HG02759 (cell line): ENCODE data around the gene NFATC2IP.
"Not testable (repeated sequence)": the region's sequence is repeated elsewhere in the genome, so short reads cannot be mapped to it uniquely, and the experiment has no call there.

Experiments
- ATAC-seq: cut with Tn5 transposase; IDR thresholded peaks from one replicate; pipeline ENCODE4 v1.9.1; 2021; ENCODE audit warnings: mild to moderate bottlenecking, moderate library complexity; ENCODE audit not compliant: unreplicated experiment

Gene NFATC2IP

GRCh38 chr16:28990375-28991040 is 39.8 kb downstream of the NFATC2IP start:
- no peak for ATAC-seq

- no peak for ATAC-seq
Observed at GRCh38 chr16:28991687-28992086, 41.0 kb downstream of the NFATC2IP start.

DNA sequence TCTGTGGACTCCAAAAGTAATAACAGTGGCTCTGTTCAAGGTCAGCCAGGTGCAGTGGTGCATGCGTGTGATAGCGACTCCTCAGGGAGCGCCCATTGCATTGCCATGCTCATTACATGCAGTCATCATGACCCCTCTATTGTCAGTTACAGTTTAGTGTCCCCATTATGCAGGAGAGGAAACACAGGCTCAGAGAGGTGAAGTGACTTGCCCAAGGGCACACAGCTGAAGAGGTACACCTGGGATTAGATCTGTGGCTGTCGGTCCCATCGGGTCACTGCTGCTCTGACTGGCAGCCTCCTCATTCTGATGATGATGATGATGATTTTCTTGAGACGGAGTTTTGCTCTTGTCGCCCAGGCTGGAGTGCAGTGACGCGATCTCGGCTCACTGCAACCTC is 41.8 kb downstream of the NFATC2IP start:
- no peak for ATAC-seq

DNA sequence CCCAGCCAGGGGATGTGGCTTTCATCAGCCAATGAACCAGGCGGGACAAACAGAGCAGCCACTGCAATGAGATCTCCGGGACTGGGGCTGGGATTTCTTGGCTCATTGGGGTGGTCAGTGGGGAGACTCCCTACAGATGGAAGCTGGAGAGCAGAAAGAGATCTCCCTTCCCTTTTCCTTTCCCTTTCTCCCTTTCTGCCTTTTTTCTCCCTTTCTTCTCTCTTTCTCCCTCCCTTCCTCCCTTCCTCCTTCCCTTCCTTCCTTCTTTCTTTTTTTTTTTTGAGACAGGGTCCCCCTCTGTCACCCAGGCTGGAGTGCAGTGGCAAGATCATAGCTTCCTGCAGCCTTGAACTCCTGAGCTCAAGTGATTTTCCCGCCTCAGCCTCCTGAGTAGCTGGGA is 48.1 kb downstream of the NFATC2IP start:
- no peak for ATAC-seq

- ATAC-seq: no peak
Observed at GRCh38 chr16:28999577-28999976, 48.8 kb downstream of the NFATC2IP start.

GRCh38 chr16:29000019-29000418 is 49.3 kb downstream of the NFATC2IP start:
- ATAC-seq: no peak

- not testable (repeated sequence) for ATAC-seq
Observed at GRCh38 chr16:29004496-29005139, 53.9 kb downstream of the NFATC2IP start.

DNA sequence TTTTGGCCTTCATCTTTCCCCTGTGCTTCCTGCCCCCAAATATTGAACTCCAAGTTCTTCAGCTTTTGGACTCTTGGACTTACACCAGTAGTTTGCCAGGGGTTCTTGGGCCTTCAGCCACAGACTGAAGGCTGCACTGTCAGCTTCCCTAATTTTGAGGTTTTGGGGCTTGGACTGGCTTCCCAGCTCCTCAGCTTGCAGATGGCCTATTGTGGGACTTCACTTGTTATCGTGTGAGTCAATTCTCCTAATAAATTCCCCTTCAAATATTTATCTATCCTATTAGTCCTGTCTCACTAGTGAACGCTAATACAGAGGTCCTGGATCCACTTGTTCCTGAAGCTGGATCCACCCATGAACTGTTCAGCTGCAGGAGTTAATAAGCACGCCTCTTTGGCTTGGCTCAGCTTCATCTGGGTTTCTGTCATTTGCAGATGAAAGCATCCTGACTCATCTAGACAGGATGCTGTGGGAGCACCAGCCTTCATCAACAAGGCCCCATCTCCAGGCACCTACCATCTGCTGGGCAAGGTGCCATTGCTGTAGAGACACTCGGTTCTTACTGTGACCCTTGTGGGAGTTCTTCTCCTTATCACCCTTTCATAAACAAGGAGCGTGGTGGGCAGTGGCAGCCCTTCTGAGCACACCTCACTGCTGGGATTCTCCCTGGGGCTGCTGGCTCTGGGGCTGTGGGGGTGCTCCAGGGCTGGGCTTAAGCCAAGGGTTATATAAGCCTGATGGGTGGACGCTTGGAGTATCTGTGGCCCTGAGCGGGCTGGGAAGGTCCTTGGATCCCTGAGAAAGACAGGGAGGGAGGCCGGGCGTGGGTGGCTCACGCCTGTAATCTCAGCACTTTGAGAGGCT is 57.2 kb downstream of the NFATC2IP start:
- no peak for ATAC-seq

DNA sequence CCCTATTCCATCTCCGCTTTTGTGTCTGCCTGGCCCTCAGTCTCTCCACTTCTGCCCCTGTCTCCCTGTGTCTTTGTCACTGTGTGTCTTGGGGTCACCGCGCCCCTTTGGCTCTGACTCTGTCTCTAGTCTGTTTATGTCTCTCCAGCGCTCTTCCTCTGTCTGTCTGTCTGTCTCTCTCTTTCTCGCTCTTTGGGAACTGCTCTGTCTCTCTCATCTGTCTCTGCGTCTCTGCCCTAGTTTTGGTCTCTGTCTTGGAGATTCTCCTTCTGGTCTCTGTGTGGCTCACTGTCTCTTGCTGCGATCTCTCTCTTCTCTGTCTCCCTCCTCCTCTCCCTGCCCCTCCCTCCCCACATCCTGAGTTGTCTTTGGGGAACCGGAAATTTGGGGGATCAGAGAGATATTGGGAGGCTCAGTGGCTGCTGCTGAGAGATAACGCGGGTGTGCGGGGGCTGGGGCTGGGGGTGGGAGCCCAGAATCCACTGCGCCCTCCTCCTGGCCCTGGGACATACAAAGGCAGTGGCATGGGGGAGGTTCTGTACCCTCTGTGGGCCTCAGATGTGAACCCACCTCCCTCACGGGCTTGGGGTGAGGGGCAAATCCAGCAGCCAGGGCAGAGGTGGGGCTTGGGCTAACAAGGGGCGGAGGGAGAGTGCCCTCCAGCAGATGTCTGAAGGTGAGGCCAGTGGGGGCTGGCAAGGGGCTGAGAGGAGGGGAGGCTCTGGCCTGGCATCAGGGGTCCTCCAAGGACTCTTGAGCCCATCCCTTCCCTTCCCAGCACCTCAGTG is 58.5 kb downstream of the NFATC2IP start:
- ATAC-seq: no peak

DNA sequence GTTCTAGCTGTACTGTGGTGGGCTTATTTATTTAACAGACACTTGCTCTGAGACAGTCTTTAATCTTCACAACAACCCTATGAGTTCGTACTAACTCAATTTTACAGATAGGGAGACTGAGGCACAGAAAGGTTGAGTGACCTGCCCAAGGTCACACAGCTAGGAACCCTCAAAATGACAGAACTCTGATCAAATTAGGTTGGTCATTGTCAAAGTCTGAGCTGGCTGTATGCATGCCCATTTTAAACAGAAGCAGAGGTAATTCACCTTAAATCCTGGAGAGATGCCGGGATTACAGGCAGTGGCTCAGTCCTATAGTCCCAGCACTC is 59.1 kb downstream of the NFATC2IP start:
- no peak for ATAC-seq

- ATAC-seq: no peak
Observed at GRCh38 chr16:29011112-29011511, 60.4 kb downstream of the NFATC2IP start.

- no peak for ATAC-seq
Observed at GRCh38 chr16:29011851-29012250, 61.1 kb downstream of the NFATC2IP start.

DNA sequence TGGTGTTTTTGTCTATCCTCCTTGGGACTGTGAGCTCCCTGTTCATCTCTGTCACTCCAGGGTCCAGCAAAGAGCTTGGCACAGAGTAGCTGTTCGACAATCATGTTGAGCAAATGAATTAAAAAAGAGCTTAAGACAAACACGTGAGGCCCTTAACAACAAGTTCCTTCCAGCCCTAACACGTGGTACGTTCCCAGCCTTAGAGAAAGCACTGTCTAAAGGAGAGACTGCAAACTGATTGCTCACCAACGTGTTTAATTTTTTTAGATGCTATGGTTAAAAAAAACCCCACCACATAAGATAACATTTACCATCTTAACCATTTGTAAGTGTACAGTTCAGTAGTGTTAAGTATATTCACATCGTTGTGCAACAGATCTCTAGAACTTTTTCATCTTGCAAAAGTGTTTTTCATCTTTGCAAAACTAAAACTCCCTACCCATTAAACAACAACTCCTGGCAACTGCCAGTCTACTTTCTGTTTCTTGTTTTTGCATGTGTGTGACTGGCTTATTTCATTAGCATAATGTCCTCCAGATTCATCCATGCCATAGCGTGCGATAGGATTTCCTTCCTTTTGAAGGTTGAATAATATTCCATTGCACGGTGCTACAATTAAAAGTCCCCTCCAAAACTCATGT is 62.3 kb downstream of the NFATC2IP start:
- ATAC-seq: no peak

GRCh38 chr16:29014561-29015069 is 63.9 kb downstream of the NFATC2IP start:
- ATAC-seq: no peak
